GM12878 (cell line): ENCODE results near the gene ACD.

Experiments used
- EGR1 ChIP-seq, 2 experiments: IDR thresholded peaks; 1 replicate in 1 of 2; 2 replicates in 1 of 2; pipeline ENCODE4 v1.6.1; 2011 to 2012; ENCODE audit warnings: low read depth in 2 of 2, low read length in 2 of 2, borderline replicate concordance in 1 of 2, mild to moderate bottlenecking in 1 of 2, moderate library complexity in 1 of 2
- EZH2 ChIP-seq: IDR thresholded peaks from 2 replicates; pipeline ENCODE4 v1.6.1; 2012; ENCODE audit warnings: low read depth, mild to moderate bottlenecking, control low read depth, inconsistent platforms, low read length, borderline replicate concordance; ENCODE audit not compliant: control insufficient read depth
- FOXM1 ChIP-seq: IDR thresholded peaks from 2 replicates; pipeline ENCODE4 v1.6.1; 2012; ENCODE audit warnings: low read depth, mild to moderate bottlenecking, inconsistent platforms, low read length, moderate library complexity
- HDAC2 ChIP-seq: fragments of 200-600 bp; sonication (generic); IDR thresholded peaks from 2 replicates; pipeline ENCODE4 v1.6.1; 2017
- NBN ChIP-seq: fragments of 450-650 bp; IDR thresholded peaks from 2 replicates; pipeline ENCODE4 v1.6.1; 2016
- PBX3 ChIP-seq: IDR thresholded peaks from 2 replicates; pipeline ENCODE4 v1.6.1; 2011; ENCODE audit warnings: mild to moderate bottlenecking, low read depth, low read length, moderate library complexity; ENCODE audit not compliant: insufficient replicate concordance
- RFX5 ChIP-seq: IDR thresholded peaks from 2 replicates; pipeline ENCODE4 v1.6.1; 2011; ENCODE audit warnings: low read depth, low read length, improper control_type of control experiment
- YY1 ChIP-seq: IDR thresholded peaks from 2 replicates; pipeline ENCODE4 v1.6.1; 2011; ENCODE audit warnings: low read depth, mild to moderate bottlenecking, low read length
- TF ChIP-seq, protein P1 (sequence below): IDR thresholded peaks from 2 replicates; pipeline ENCODE4 v1.6.1; 2012; ENCODE audit warnings: mild to moderate bottlenecking, low read depth, low read length
- TF ChIP-seq, protein P2 (sequence below): fragments of 150-350 bp; IDR thresholded peaks from 2 replicates; pipeline ENCODE4 v1.6.1; 2016; ENCODE audit warnings: low read depth, low read length
- TF ChIP-seq, protein P3 (sequence below): IDR thresholded peaks from 2 replicates; pipeline ENCODE4 v1.6.1; 2012; ENCODE audit warnings: low read depth, low read length, improper control_type of control experiment

- TF ChIP-seq EZH2 (no peak), PBX3 (no peak), HDAC2 (no peak), NBN (no peak), YY1 (no peak), FOXM1 (no peak), EGR1 (IDR thresholded peaks at IDR 0.05; ENCODE audit: borderline replicate concordance in 1 of 2, low read depth in 2 of 2, low read length in 2 of 2) (no peak), RFX5 (no peak)
- TF ChIP-seq, protein P1, sequence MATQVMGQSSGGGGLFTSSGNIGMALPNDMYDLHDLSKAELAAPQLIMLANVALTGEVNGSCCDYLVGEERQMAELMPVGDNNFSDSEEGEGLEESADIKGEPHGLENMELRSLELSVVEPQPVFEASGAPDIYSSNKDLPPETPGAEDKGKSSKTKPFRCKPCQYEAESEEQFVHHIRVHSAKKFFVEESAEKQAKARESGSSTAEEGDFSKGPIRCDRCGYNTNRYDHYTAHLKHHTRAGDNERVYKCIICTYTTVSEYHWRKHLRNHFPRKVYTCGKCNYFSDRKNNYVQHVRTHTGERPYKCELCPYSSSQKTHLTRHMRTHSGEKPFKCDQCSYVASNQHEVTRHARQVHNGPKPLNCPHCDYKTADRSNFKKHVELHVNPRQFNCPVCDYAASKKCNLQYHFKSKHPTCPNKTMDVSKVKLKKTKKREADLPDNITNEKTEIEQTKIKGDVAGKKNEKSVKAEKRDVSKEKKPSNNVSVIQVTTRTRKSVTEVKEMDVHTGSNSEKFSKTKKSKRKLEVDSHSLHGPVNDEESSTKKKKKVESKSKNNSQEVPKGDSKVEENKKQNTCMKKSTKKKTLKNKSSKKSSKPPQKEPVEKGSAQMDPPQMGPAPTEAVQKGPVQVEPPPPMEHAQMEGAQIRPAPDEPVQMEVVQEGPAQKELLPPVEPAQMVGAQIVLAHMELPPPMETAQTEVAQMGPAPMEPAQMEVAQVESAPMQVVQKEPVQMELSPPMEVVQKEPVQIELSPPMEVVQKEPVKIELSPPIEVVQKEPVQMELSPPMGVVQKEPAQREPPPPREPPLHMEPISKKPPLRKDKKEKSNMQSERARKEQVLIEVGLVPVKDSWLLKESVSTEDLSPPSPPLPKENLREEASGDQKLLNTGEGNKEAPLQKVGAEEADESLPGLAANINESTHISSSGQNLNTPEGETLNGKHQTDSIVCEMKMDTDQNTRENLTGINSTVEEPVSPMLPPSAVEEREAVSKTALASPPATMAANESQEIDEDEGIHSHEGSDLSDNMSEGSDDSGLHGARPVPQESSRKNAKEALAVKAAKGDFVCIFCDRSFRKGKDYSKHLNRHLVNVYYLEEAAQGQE, result no peak
- TF ChIP-seq, protein P2, sequence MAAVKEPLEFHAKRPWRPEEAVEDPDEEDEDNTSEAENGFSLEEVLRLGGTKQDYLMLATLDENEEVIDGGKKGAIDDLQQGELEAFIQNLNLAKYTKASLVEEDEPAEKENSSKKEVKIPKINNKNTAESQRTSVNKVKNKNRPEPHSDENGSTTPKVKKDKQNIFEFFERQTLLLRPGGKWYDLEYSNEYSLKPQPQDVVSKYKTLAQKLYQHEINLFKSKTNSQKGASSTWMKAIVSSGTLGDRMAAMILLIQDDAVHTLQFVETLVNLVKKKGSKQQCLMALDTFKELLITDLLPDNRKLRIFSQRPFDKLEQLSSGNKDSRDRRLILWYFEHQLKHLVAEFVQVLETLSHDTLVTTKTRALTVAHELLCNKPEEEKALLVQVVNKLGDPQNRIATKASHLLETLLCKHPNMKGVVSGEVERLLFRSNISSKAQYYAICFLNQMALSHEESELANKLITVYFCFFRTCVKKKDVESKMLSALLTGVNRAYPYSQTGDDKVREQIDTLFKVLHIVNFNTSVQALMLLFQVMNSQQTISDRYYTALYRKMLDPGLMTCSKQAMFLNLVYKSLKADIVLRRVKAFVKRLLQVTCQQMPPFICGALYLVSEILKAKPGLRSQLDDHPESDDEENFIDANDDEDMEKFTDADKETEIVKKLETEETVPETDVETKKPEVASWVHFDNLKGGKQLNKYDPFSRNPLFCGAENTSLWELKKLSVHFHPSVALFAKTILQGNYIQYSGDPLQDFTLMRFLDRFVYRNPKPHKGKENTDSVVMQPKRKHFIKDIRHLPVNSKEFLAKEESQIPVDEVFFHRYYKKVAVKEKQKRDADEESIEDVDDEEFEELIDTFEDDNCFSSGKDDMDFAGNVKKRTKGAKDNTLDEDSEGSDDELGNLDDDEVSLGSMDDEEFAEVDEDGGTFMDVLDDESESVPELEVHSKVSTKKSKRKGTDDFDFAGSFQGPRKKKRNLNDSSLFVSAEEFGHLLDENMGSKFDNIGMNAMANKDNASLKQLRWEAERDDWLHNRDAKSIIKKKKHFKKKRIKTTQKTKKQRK, result no peak
- TF ChIP-seq, protein P3, sequence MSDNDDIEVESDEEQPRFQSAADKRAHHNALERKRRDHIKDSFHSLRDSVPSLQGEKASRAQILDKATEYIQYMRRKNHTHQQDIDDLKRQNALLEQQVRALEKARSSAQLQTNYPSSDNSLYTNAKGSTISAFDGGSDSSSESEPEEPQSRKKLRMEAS, result no peak
Measured at GRCh38 chr16:67678354-67679023, 18.4 kb upstream of the ACD start.
